ENCODE measurements around the gene TTC7B. TPM values are rescaled to one million over a fixed set of nuclear protein-coding genes. Genes with fewer than 3 reads are reported as not detected.

The TTC7B gene
- total RNA-seq, 1 donor from 2014 or later: 40.3 TPM

- Mint-ChIP-seq H3K27ac (ENCODE audit: unreplicated experiment) (no peak overlapping the region), H3K27me3 (ENCODE audit: low read depth) (no peaks in the 10 kb centered on the region)
Observed at GRCh38 chr14:90617961-90618360, 198.3 kb downstream of the TTC7B start.

DNA sequence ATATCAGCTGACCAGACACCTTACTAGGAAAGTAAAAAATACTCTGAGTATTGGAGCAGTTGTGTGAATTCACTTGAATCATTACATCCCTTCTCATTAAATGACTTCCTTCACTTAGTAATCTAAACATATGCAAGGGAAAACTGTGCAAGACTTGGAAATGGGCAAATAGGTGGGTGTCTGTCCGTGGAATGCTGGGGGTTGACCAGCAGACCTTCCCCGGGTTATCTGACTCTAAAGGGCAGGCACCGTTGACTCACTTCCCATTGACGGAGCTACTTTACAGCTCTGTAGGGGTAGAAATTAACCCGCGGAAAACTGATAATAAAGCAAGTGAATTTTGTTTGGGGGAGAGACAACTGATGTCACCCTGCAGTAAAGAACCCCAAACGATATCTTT lies 199.3 kb downstream of the TTC7B start:
- H3K27me3 Mint-ChIP-seq (ENCODE audit: low read depth): no peaks in the 10 kb centered on the region
- no peak overlapping the region for H3K4me3 Mint-ChIP-seq (ENCODE audit: unreplicated experiment)
- H3K9me3 Mint-ChIP-seq (ENCODE audit: low read depth): no peaks in the 10 kb centered on the region
- no peak overlapping the region for H3K27ac Mint-ChIP-seq (ENCODE audit: unreplicated experiment)
- peaks cover 10% of the 10 kb centered on the region for H3K36me3 Mint-ChIP-seq (ENCODE audit: low read depth)
- H3K4me1 Mint-ChIP-seq (ENCODE audit: low read depth): peaks cover 19% of the 10 kb centered on the region
- no peak for DNase-seq (ENCODE audit: low spot score)
- no peak for TF ChIP-seq CTCF (IDR thresholded peaks at IDR 0.05)

More at GRCh38 chr14:90617961-90618360, 198.3 kb downstream of the TTC7B start:
- H3K9me3 Mint-ChIP-seq (ENCODE audit: low read depth): no peaks in the 10 kb centered on the region
- no peak overlapping the region for H3K4me3 Mint-ChIP-seq (ENCODE audit: unreplicated experiment)
- TF ChIP-seq CTCF (IDR thresholded peaks at IDR 0.05): no peak
- no peak for DNase-seq (ENCODE audit: low spot score)
- H3K36me3 Mint-ChIP-seq (ENCODE audit: low read depth): peaks cover 10% of the 10 kb centered on the region
- peaks cover 15% of the 10 kb centered on the region for H3K4me1 Mint-ChIP-seq (ENCODE audit: low read depth)

DNA sequence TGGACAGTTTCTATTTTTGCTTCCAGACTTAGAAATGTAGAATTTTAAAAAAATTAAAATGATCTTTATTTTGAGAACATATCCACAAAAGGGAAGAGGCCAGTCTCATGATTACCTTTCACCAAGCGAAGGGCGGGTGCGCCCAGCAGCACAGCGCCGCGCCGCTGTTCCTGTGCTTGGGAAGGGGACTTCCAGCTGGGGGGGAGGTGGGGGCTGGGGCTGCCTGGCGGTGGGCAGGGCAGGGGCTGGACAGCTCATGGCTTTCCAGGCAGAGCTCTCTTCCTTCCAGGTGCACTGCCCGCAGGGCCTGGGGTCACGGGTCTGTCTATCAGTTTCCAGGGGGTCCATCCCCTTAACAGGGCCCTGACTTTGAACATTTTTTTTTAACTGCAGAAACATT lies 199.9 kb downstream of the TTC7B start:
- no peaks in the 10 kb centered on the region for H3K9me3 Mint-ChIP-seq (ENCODE audit: low read depth)
- TF ChIP-seq CTCF (IDR thresholded peaks at IDR 0.05): no peak
- H3K27ac Mint-ChIP-seq (ENCODE audit: unreplicated experiment): no peak overlapping the region
- H3K36me3 Mint-ChIP-seq (ENCODE audit: low read depth): peaks cover 10% of the 10 kb centered on the region
- DNase-seq (ENCODE audit: low spot score): no peak
- H3K4me3 Mint-ChIP-seq (ENCODE audit: unreplicated experiment): no peak overlapping the region
- H3K27me3 Mint-ChIP-seq (ENCODE audit: low read depth): no peaks in the 10 kb centered on the region
- H3K4me1 Mint-ChIP-seq (ENCODE audit: low read depth): peaks cover 20% of the 10 kb centered on the region

DNA sequence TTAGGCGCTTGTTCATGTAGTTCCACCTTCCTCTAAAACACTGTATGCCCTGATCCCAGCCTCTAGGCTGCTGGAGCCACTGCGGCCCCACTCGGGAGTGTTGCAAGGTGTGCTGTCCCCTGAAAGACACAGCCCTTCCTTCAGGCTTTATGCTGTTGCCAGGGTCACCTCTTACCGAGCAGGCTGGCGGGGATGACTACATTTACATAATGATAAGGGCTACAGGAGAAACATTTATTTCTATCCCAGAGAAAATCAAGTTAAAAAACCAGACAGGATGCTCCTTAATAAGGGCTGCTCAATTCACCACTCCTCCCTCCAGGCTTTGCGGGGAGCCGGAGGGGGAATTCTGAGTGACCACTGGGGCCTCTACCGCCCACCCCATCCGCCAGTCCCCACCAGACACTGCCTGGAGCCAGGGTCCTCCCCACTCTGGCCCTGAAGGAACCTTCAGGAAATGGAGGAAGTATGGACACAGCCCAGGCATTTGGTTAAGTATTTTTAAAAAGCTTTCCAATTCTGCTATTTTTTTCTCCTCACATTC lies 200.6 kb downstream of the TTC7B start:
- TF ChIP-seq CTCF (IDR thresholded peaks at IDR 0.05): no peak
- H3K4me1 Mint-ChIP-seq (ENCODE audit: low read depth): peaks cover 18% of the 10 kb centered on the region
- H3K4me3 Mint-ChIP-seq (ENCODE audit: unreplicated experiment): no peak overlapping the region
- H3K9me3 Mint-ChIP-seq (ENCODE audit: low read depth): no peaks in the 10 kb centered on the region
- no peaks in the 10 kb centered on the region for H3K27me3 Mint-ChIP-seq (ENCODE audit: low read depth)
- DNase-seq (ENCODE audit: low spot score): no peak
- peaks cover 11% of the 10 kb centered on the region for H3K36me3 Mint-ChIP-seq (ENCODE audit: low read depth)
- no peak overlapping the region for H3K27ac Mint-ChIP-seq (ENCODE audit: unreplicated experiment)

DNA sequence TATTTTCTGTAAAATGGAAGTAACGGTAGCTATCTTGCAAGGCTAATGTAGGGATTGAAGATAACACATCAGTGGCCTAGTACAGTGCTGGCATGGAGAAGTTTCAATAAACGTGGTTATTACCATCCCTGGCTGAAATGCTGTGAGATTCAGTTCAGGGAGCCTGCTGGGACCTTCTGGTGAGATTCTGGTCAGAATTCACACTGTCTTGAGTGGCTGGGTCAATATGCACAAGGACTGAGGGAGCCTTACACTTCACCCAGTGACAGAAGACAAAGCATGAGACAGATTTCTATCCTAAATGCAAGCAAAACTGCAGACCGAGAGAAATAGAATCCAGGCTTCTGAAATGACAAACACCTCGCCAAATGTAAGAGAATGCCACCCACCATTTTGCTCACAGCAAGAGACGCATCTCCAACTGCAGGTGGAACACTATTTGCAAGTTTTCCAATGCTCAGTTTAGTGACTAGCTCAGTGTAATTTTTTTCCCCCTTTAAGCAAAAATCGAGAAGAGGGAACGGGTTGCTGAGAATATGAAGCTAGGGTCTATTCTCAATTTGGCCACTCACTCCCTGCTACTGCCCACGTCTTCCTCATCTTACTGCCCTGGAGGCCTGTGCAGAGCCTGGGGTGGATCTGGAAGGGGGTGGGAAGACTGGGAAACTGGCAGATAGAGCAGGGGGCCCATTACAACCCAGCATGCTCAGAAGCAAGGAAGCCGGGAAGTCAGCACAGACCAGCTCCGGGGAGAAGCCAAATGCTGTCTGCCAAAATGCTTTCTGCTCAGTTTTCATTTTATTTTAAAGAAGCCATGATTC lies 201.3 kb downstream of the TTC7B start:
- no peak for DNase-seq (ENCODE audit: low spot score)
- H3K27ac Mint-ChIP-seq (ENCODE audit: unreplicated experiment): no peak overlapping the region
- H3K27me3 Mint-ChIP-seq (ENCODE audit: low read depth): no peaks in the 10 kb centered on the region
- TF ChIP-seq CTCF (IDR thresholded peaks at IDR 0.05): no peak
- peaks cover 15% of the 10 kb centered on the region for H3K36me3 Mint-ChIP-seq (ENCODE audit: low read depth)
- no peaks in the 10 kb centered on the region for H3K9me3 Mint-ChIP-seq (ENCODE audit: low read depth)
- H3K4me3 Mint-ChIP-seq (ENCODE audit: unreplicated experiment): no peak overlapping the region
- peaks cover 17% of the 10 kb centered on the region for H3K4me1 Mint-ChIP-seq (ENCODE audit: low read depth)
